Dedifferentiated amniotic fluid mesenchymal stem cell (primary cell): Measurements from ENCODE around the gene BTNL8.

ENCODE experiments used
- DNase-seq: peaks from one replicate; pipeline ENCODE4 v3.0.0-alpha.2; 2016; ENCODE audit errors: extremely low spot score

Gene BTNL8

GRCh38 chr5:180898621-180899246, at the start of gene BTNL8:
TSS of gene BTNL8 (plus strand) at chr5:180899159. CDS start at chr5:180899311, 152 bp downstream.
- DNase-seq, result no peak

GRCh38 chr5:180849827-180850226, 49.1 kb upstream of the BTNL8 start:
- DNase-seq, result no peak

DNA sequence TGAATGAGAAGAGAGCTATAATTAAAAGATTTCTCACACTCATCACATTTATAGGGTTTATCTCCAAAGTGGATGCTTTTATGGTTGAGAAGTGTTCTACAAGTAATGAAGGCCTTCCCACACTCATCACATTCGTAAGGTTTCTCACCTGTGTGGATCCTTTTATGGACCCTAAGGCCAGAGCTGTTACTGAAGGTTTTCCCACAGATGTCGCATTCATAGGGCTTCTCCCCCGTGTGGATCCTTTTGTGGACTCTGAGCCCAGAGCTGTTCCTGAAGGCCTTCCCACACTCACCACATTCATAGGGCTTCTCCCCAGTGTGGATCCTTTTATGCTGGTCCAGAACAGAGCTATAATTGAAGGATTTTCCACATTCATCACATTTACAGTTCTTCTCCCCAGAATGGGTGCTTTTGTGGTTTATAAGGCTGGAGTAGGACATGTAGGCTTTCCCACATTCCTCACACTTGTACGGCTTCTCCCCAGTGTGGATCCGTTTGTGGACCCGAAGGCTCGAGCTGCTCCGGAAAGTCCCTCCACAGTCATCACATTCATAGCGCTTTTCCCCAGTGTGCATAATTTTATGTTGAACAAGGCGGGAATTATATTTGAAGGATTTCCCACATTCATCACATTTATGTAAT, 48.4 kb upstream of the BTNL8 start:
- DNase-seq, result no peak

DNA sequence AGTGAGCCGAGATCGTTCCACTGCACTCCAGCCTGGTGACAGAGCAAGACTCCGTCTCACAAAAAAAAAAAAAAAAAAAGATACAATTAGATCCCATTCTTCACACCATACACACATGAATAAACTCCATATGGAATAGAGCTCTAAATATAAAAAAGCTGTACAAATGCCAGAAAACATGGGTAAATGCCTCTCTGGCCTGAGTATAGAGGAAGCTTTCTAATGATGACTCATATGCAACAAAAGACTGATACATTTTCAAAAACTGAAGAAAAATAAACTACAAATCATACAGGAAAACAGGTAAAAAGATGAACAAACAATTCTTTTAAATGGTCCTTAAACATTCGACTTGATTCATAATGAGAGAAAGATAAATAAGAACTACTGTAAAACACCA, 46.5 kb upstream of the BTNL8 start:
- no peak for DNase-seq

- DNase-seq, result no peak
These were observed 45.7 kb upstream of the BTNL8 start for GRCh38 chr5:180853121-180853847.

DNA sequence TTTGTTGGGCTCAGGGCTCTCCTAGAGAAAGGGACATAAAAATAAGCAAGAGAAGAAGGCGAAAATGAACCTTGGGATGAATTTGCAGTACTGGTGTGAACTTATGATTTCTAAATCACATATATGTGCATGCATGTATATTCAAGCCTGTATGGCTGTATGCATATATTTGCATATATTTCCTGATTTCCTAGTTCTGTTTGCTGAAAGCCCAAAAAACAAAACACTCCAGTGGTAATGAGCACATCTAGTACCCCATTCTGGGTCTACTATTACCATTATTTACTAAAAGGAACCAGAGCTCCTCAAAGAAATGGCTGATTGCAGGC, 45.1 kb upstream of the BTNL8 start:
- no peak for DNase-seq

DNA sequence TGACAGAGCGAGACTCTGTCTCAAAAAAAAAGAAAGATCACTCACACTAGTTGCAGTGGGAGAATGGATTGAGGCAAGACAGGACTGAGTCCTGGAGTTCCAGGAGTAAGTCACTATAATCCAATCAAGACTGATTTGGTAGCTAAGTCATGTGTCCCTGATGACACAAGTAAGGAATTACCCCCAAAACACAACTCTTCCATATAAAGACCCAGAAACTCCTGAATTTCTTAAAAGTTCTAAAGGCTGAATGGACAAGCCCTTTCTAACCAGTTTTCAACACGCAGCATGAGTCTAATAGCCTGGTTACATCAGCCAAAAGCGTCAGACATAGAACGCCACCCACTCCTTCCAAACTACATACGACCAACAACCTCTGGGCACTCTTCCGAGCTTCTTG, 40.4 kb upstream of the BTNL8 start:
- DNase-seq, result no peak

DNA sequence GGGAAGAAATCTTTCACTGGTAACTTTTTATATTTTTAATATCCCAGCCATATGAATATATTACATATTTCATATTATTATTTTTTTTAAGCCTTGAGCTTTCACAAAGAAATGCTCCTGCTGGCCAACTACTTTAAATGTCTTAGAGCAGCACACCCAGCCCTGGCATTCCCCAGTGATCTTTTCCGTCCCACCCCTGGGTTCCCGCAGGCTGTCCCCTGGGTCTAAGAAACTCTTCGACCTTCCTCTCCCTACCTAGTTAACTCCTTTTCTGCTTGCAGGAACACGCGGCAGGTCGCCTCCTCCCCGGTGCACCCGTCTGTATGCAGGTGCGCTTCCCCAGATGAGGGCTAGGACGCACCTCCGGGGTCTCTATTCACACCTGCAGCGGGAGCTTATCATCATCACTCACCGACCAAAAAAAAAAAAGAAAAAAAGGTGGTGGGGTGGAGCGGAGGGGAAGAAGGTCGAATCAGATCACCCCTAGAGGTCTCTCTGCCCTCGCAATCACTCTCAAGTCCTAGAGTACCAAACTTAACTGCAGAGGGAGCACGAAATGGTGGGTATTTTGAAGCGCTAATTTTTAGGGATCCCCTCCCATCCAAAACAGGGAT, 38.6 kb upstream of the BTNL8 start:
- no peak for DNase-seq

- peak; percentile 81 for DNase-seq
These were observed 37.8 kb upstream of the BTNL8 start, which contains the start of gene ZFP62 for GRCh38 chr5:180860887-180861822. TSS of gene ZFP62 (minus strand) at chr5:180861276. CDS start at chr5:180861219, 57 bp downstream.

DNA sequence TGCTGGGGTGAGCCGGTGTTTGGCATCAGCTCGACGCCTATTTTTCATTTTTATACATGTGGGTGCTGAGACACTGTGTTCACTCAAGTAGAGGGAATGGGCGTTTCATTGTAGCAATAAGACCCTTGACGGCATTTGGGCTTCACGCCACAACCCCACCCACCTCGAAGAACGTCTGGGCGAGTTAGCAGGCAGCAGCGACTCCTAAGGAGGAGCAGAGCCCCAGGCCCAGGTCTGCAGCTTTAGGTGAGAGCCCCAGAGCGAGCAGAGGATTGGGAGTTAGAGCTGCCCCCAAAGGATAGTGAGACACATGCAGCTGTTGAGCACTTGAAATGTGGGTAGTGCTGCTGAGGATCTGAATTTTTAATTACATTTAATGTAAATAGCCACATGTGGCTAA, 36.3 kb upstream of the BTNL8 start:
- DNase-seq, result no peak

GRCh38 chr5:180865981-180866695, 32.8 kb upstream of the BTNL8 start:
- no peak for DNase-seq

- no peak for DNase-seq
These were observed 32.0 kb upstream of the BTNL8 start for GRCh38 chr5:180866985-180867384.

DNA sequence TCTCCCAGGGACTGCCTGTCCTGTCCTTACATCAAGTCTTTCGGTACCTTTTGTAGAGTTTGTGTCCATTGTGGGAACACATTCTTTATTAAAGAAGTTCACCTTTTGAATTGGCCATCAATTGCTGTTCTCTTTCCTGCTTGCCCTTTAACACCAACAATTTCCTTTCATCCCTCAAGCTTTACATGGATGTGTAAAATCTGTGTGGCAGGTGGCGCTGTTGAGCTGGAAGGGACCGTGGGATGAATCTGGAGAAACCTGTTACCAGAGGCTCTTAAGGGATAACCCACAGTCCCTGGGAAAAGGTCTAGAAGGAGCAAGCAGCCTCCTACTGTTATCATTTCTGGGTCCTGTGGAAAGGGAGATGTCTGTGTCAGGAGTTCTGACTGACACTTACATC, 30.0 kb upstream of the BTNL8 start:
- peak; percentile 61 for DNase-seq

DNA sequence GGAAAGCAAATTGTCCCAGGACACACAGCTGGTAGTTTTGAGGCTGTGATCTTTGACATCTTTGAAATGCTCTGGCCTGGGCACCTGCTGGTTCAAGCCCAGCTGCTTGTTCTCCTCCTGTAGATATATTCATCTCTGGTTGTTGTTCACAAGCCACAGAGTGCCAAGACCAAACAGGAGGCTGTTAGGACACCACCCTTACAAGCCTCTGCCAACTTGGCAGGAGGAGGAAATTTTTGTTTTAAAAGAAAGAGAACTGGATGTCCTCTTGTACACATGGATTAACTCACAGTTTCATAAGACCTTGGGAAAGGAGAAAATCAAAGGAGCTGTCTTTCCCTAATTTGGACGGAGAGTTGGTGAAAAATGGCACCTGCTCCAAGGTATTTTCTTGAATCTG, 29.4 kb upstream of the BTNL8 start:
- DNase-seq, result no peak

- no peak for DNase-seq
These were observed 28.5 kb upstream of the BTNL8 start for GRCh38 chr5:180870276-180871068.

DNA sequence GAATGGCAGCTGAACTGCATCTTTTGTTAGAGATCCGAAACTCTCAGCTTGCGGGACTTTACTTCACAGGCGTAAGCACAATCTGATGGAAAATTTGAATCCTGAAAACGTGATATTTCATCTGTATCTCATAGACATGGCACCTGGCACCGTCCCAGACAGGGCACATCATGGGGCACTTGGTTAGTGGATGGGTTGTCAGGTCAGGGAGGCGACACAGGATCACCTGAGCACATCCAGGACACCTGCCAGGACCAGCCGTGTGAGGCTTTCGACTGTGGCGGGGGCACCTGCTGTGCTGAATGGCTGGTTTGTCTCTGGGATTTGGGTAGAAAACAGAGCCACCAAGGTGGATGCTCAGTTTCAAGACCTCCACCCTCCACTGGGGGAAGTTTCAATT, 26.5 kb upstream of the BTNL8 start:
- no peak for DNase-seq

DNA sequence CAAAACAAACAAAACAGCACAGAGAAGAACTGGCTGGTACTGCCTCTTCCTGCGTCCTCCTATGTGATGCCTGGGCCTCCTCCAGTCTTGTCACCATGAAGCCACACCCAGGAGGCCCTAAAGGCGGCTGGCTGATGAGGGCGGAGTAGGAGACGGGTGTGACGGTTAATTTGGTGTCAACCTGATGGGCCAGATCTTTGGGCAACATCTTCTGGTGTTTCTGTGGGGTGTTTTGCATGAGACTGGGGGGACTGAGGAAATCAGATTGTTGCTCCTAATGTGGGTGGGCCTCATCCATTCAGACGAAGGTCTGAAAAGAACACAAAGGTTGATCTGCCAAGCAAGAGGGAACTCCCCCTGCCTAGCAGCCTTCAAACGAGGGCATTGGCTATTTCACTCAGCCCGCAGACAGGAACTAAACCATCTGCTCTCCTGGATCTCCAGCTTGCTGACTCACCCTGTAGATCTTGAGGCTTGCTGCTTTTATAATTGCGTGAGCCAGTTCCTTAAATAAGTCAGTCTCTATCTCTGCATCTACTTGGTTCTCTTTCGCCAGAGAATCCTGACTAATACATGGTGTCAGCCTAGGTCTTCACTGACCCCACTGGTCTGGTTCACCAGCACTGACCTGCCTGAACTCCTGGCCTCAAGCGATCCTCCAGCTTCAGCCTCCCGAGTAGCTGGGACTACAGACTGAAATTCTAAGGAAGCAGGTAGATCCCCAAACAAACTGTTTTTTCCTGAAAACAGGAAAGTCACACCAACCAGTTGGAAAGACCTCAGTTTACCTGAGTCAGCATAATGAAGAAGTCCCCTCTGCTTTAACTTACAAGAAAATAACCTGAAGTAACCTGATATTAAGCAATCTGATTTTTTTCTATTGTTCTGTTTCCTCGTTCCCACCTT, 25.1 kb upstream of the BTNL8 start:
- DNase-seq, result no peak

DNA sequence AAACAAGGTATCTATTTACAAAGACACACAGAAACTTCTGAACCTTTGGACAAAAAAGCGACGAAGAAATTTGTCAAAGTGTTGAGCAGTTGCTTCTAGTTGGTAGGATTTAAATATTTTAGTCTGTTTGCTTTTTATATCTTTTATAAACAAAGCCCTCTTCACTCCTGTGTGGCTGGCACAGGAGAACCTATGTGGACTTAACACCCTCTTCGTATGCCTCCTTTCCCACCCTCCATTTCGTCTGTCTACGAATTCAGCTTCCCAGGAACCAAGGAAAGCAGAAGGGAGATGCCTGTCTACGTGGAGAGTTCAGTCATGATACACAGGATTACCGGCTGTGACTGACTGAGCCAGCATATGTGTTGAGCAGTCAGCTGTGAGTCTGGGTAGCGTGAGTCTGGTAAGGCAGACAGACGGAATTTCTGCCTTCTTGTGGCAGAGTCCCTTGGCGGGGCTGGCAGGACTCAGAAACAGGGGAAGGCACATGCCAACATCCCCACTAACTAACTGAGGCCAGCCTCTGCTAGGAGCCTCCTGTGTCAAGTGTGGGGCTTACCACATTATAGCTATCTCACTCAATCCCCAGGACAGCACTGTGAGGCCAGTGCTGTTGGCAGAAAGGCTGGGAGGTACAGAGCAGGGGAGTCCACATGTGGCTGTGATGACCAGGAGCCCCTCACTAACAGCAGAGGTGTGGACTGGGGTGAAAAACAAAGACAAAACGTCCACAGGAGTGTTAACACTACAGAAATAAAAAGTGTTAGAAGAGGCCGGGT, 24.0 kb upstream of the BTNL8 start:
- DNase-seq, result no peak
